ENCODE measurements around the gene IPP. TPM values are rescaled to one million over a fixed set of nuclear protein-coding genes. Genes with fewer than 3 reads are reported as not detected.

The IPP gene
- total and polyA plus RNA-seq, 2 of the 8 experiments (the other 6 are each of a cell fraction or from before 2014, with no cell fraction given), result 1.4 to 5.6 TPM

DNA sequence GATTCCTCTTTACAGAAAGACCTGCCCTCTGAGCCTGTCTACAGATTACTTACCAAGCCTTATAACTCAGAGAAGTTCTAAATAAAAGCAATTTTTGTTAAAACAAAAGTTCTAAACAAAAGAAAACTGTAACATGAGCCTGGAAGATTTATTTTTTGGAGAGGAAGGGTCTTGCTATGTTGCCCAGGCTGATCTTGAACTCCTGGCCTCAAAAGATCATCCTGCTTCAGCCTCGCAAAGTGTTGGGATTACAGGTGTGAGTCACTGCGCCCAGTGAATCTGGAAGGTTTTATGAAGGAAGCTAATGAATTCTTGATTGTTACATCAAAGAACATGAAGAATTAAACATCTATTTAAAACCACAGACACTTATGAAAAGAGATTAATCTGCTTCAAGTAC is 91.2 kb downstream of the IPP start:
- 100% methylated on average over 2 of the region's 2 CpGs; no CpG with 5 or more reads in 1 of the 2 experiments for WGBS, 2 experiments (ENCODE audit: extremely low coverage in 1 of 2, insufficient coverage in 1 of 2, insufficient read length in 1 of 2, insufficient replicate concordance in 2 of 2, low coverage in 1 of 2, low lambda C conversion rate in 2 of 2, missing lambda C conversion rate in 1 of 2)
- Histone ChIP-seq H3K27me3 (replicated peaks in 1 of 4; ENCODE audit: control insufficient read depth in 3 of 4, extremely low read depth in 1 of 4, insufficient read depth in 3 of 4, low read length in 3 of 4) (no peaks in the 10 kb centered on the region), H3K79me2 (ENCODE audit: control insufficient read depth in 1 of 2, insufficient read depth in 2 of 2, low read length in 2 of 2) (peaks cover 3 to 43% of the 10 kb centered on the region in 2 experiments), H3K56ac (replicated peaks; ENCODE audit: insufficient read length, low read depth, low read length) (no peak overlapping the region), H2AK5ac (ENCODE audit: low read depth, low read length) (no peak overlapping the region), H3K9me3 (ENCODE audit: insufficient read depth in 2 of 2, low read depth in 1 of 2, low read length in 1 of 2) (no peaks in the 10 kb centered on the region), H2BK15ac (ENCODE audit: low read length) (no peak overlapping the region), H4K5ac (ENCODE audit: insufficient read length, low read depth, low read length) (no peak overlapping the region), H4K20me1 (replicated peaks in 1 of 2; ENCODE audit: control insufficient read depth in 1 of 2, insufficient read depth in 2 of 2, low read length in 2 of 2) (peaks cover 2 to 9% of the 10 kb centered on the region in 2 experiments), H2BK20ac (ENCODE audit: low read length) (no peak overlapping the region), H3K23me2 (ENCODE audit: low read depth, low read length) (no peaks in the 10 kb centered on the region), H4K91ac (replicated peaks; ENCODE audit: insufficient read length, low read length) (no peak overlapping the region), H3K79me1 (ENCODE audit: low read depth, low read length) (no peaks in the 10 kb centered on the region; the same call in 1 of the 2 replicates), H3K4me1 (replicated peaks in 1 of 4; ENCODE audit: control insufficient read depth in 3 of 4, insufficient read depth in 4 of 4, low read length in 3 of 4) (no peaks in the 10 kb centered on the region), H2AFZ (ENCODE audit: low read length) (no peak overlapping the region), H2BK12ac (ENCODE audit: low read depth, low read length) (no peak overlapping the region), H3K23ac (ENCODE audit: insufficient read length) (no peak overlapping the region), H3K27ac (ENCODE audit: low read depth, low read length) (no peak overlapping the region), H3K4me2 (ENCODE audit: insufficient read depth in 1 of 2, low read depth in 2 of 2, low read length in 2 of 2) (no peak overlapping the region), H3K14ac (ENCODE audit: insufficient read length) (no peak overlapping the region), H3K18ac (ENCODE audit: extremely low read depth, low read length) (no peak overlapping the region), H3K36me3 (ENCODE audit: control insufficient read depth in 2 of 4, insufficient read depth in 4 of 4, low read length in 3 of 4) (peaks cover 25 to 67% (median 43%) of the 10 kb centered on the region in 4 experiments), H3K9ac (replicated peaks in 1 of 4; ENCODE audit: extremely low read depth in 1 of 4, low read depth in 3 of 4, low read length in 3 of 4) (no peak overlapping the region), H2BK120ac (replicated peaks; ENCODE audit: low read depth, low read length) (no peak overlapping the region), H4K8ac (ENCODE audit: extremely low read depth, insufficient read depth, low read length) (no peak overlapping the region), H3K4me3 (ENCODE audit: extremely low read depth in 1 of 4, insufficient read depth in 2 of 4, low read depth in 3 of 4, low read length in 4 of 4) (no peak overlapping the region), H2BK5ac (ENCODE audit: low read depth, low read length) (no peak overlapping the region), H3K4ac (replicated peaks; ENCODE audit: insufficient read length, low read depth, low read length) (no peak overlapping the region)
- POLR2A ChIA-PET (ENCODE audit: partially characterized antibody), result interaction anchor here (1.5 kb wide), 1 partner anchor 20 kb away, joined by 3 read pairs; no protein-coding TSS in a partner anchor
- no peak for DNase-seq (ENCODE audit: low read depth in 1 of 2, low spot score in 2 of 2)
- no peak for FAIRE-seq
- CTCF ChIA-PET (ENCODE audit: partially characterized antibody), result interaction anchor here (1.1 kb wide), 1 partner anchor 12 kb away, joined by 3 read pairs; no protein-coding TSS in a partner anchor
- TF ChIP-seq GTF2F1 (IDR thresholded peaks at IDR 0.05; ENCODE audit: borderline replicate concordance, low read depth, low read length), result no peak
- TF ChIP-seq, protein P1, sequence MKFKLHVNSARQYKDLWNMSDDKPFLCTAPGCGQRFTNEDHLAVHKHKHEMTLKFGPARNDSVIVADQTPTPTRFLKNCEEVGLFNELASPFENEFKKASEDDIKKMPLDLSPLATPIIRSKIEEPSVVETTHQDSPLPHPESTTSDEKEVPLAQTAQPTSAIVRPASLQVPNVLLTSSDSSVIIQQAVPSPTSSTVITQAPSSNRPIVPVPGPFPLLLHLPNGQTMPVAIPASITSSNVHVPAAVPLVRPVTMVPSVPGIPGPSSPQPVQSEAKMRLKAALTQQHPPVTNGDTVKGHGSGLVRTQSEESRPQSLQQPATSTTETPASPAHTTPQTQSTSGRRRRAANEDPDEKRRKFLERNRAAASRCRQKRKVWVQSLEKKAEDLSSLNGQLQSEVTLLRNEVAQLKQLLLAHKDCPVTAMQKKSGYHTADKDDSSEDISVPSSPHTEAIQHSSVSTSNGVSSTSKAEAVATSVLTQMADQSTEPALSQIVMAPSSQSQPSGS (IDR thresholded peaks at IDR 0.05; ENCODE audit: low read length), result no peak
- no peak for TF ChIP-seq RAD21 (IDR thresholded peaks at IDR 0.05 in 1 of 2, conservative IDR thresholded peaks at IDR 0.05 in 1 of 2; ENCODE audit: low read depth in 2 of 2, low read length in 2 of 2)
- no peak for TF ChIP-seq HDAC2 (IDR thresholded peaks at IDR 0.05; ENCODE audit: borderline replicate concordance in 1 of 2, low read depth in 2 of 2, low read length in 2 of 2)
- no peak for TF ChIP-seq FOSL1 (IDR thresholded peaks at IDR 0.05; ENCODE audit: insufficient read depth, low read depth, low read length)
- TF ChIP-seq CEBPB (IDR thresholded peaks at IDR 0.05; ENCODE audit: low read depth, low read length), result no peak
- TF ChIP-seq TAF7 (optimal IDR thresholded peaks at IDR 0.05; ENCODE audit: borderline replicate concordance, low read depth, low read length), result no peak
- no peak for TF ChIP-seq BACH1 (IDR thresholded peaks at IDR 0.05; ENCODE audit: low read length)
- TF ChIP-seq, protein P2, sequence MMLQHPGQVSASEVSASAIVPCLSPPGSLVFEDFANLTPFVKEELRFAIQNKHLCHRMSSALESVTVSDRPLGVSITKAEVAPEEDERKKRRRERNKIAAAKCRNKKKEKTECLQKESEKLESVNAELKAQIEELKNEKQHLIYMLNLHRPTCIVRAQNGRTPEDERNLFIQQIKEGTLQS (IDR thresholded peaks at IDR 0.05; ENCODE audit: insufficient read depth, low read depth, low read length), result no peak
- no peak for TF ChIP-seq KDM5A (IDR thresholded peaks at IDR 0.05; ENCODE audit: low read length)
- TF ChIP-seq SIN3A (conservative IDR thresholded peaks at IDR 0.05 in 1 of 2, IDR thresholded peaks at IDR 0.05 in 1 of 2; ENCODE audit: low read depth in 1 of 2, low read length in 2 of 2), result no peak
